PC-9 (cell line): Measurements from ENCODE around the gene B4GALNT3.

Experiments used
- CTCF ChIP-seq: fragments of 200-600 bp; sonication (generic); conservative IDR thresholded peaks from 2 replicates; pipeline ENCODE4 v1.6.1; 2017; ENCODE audit warnings: mixed run types, antibody characterized with exemption, mild to moderate bottlenecking, moderate library complexity
- EZH2 ChIP-seq: fragments of 200-600 bp; sonication (generic); IDR thresholded peaks from 2 replicates; pipeline ENCODE4 v1.8.0; 2017; ENCODE audit warnings: antibody characterized with exemption, low read depth

- TF ChIP-seq CTCF: no peak
- no peak for TF ChIP-seq EZH2
Observed at GRCh38 chr12:562634-563033, 102.9 kb downstream of the B4GALNT3 start.
